GM12864 (cell line): ENCODE measurements around the gene BLMH.
"Not testable (repeated sequence)": the region's sequence is repeated elsewhere in the genome, so short reads cannot be mapped to it uniquely, and the experiment has no call there.

Source experiments
- DNase-seq: peaks from one replicate; pipeline ENCODE4 v3.0.0-alpha.2; 2011; ENCODE audit warnings: low read depth
- H3K4me3 ChIP-seq: 2 replicates; pipeline ENCODE4 v1.5.1; 2011; ENCODE audit warnings: mild to moderate bottlenecking, low read depth, low read length, control low read depth
- TF ChIP-seq, protein P1 (sequence below): IDR thresholded peaks from 2 replicates; pipeline ENCODE4 v1.5.1; 2011; ENCODE audit warnings: low read depth, mild to moderate bottlenecking, moderate library complexity, low read length, control low read depth, inconsistent platforms; ENCODE audit errors: missing control alignments

Gene BLMH

DNA sequence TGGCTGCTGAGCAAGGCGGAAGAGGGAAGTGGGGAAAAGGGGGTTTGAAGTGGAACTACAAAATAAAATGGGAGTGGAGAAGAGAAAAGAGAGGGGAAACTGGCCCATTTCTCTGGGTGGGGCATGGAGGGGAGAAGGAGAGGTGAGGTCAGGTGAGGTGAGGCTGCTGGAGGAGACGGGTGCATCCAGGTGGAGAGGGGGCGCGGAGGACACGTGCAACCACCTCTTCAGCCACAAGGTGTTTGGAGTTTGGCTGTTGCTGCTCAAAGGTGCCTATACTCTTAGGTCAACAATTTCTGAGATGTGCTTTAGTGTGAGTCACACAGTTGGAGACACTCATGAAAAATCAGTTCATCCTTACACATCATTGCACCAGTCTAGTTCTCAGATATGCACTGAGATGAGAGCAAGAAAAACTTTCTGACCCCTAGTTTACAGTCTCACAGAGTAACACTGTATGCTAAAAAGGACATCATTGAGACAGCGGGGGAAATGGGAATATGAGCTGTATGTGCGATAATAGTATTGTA, 61.1 kb downstream of the BLMH start:
- no peak overlapping the region for H3K4me3 ChIP-seq
- TF ChIP-seq, protein P1, sequence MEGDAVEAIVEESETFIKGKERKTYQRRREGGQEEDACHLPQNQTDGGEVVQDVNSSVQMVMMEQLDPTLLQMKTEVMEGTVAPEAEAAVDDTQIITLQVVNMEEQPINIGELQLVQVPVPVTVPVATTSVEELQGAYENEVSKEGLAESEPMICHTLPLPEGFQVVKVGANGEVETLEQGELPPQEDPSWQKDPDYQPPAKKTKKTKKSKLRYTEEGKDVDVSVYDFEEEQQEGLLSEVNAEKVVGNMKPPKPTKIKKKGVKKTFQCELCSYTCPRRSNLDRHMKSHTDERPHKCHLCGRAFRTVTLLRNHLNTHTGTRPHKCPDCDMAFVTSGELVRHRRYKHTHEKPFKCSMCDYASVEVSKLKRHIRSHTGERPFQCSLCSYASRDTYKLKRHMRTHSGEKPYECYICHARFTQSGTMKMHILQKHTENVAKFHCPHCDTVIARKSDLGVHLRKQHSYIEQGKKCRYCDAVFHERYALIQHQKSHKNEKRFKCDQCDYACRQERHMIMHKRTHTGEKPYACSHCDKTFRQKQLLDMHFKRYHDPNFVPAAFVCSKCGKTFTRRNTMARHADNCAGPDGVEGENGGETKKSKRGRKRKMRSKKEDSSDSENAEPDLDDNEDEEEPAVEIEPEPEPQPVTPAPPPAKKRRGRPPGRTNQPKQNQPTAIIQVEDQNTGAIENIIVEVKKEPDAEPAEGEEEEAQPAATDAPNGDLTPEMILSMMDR = no peak
- no peak for DNase-seq

DNA sequence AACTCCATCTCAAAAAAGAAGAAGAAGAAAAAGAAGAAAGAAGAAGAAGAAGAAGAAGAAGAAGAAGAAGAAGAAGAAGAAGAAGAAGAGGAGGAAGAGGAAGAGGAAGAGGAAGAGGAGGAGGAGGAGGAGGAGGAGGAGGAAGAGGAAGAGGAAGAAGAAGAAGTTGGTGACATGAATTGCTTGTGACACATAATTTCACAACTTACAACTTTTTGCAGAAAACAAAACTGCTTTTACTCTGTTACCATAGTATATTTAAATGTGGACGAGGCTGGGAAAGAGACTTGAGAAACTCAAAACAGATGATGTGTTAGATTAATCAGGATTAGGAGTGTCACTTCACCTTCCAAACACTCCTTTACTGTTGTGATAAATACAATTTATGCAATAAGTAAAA, 61.7 kb downstream of the BLMH start:
- not testable (repeated sequence) for H3K4me3 ChIP-seq, DNase-seq

DNA sequence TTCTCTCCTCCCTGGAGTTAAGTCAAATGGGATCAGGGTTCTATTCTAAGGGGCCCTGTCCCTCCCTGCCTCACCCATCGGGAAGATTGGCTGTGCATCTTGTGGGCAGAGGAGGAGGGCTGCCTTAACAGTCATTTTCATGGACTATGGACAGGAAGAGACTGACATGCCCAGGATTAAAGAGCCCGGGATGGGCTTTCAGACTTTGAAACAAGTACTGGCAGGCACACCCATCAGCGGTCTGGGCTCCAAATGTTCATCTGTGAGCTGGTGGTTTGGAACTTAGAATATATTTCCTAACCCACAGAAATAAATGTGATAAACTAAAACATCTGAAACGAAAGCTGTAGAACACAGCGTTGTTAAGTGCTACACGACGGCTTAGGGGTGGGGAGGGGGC, 62.7 kb downstream of the BLMH start:
- TF ChIP-seq, protein P1 = no peak
- no peak for DNase-seq
- no peak overlapping the region for H3K4me3 ChIP-seq

DNA sequence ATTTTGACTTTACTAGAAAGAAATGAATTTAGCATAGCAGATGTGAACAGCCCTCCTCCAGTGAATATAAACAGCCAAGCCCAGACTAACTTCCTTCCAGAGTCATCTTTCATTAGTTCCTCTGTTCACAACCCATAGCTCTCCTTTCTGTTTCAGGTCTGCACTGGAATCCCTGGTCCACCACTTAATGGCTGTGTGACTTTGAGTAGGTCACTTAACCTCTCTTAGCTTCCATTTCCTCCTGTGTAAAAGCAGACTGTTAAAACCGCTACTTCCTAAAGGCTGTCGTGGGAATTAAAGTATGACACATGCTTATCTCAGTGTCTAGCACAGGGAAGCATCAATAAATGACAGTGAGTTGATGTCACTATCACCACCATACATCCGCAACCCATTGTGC, 63.7 kb downstream of the BLMH start:
- TF ChIP-seq, protein P1 = no peak
- no peak overlapping the region for H3K4me3 ChIP-seq
- DNase-seq = no peak

DNA sequence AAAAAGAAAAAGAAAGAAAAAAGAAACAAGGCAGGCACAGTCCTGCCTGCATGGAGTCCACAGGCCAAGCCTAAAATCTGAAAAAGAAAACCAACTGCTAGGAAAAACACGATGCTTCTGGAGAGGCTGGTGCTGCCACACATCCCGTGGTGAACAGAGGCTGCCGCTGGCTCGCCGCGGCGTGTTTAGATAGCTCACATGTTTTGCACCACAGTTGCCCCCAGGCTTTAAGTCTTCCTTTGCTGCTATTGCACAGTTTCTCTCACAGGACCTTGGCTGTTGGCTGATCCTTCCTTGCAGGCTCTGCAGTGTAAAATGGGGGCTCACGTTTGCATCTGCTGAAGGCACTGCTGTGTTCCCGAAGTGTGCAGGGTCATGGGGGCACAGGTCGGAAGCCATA, 64.9 kb downstream of the BLMH start:
- no peak for DNase-seq
- TF ChIP-seq, protein P1 = no peak
- no peak overlapping the region for H3K4me3 ChIP-seq

DNA sequence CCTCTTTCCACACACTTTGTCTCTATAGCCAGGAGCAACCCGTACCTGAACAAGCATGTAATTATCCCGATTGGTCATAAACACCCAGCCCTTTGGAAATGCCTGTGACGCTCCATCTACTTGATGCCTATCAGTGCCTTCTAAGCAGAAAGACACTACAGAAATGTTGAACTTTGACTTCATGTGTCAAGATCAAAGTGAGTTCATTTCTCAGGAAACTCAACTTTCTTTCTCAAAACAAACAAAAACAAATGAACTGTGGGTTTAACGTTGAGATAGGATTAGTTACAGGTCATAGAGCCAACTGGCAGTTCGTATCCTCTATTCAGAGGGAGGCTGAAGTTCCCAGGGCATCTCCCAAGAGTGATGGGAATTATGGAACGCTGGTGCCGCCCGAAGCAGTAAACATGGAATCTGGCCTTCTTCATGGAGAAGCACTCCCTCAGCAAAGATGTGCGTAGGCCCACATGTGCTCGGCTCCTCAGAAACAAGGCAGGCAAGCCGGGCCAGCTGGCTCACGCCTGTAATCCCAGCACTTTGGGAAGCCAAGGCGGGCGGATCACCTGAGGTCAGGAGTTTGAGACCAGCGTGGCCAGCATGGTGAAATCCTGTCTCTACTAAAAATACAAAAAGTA, 65.7 kb downstream of the BLMH start:
- H3K4me3 ChIP-seq = no peak overlapping the region
- TF ChIP-seq, protein P1 = no peak
- no peak for DNase-seq

DNA sequence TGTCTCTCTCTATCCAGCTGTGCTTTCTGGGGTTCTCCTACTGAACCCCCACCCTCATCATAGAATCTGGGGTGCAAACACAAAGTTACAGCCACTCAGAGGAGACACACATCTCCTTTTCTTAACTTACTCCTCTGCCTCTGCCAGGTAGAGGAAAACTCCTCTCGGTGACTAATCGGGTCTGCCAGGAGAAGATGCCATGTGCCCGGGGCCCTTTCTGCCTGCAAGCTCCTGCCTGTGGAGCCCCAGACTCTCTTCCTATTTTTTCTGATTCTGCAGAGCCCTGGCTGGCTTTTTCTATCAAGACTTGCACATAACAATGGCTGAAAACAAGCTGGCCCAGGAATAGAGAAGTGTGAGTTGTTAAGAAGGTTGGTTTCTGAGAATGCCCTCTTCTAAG, 66.6 kb downstream of the BLMH start:
- TF ChIP-seq, protein P1 = no peak
- no peak for DNase-seq
- no peak overlapping the region for H3K4me3 ChIP-seq
